ENCODE results near the gene HECA.
"Not testable (repeated sequence)": the region's sequence is repeated elsewhere in the genome, so short reads cannot be mapped to it uniquely, and the experiment has no call there.

The HECA gene

GRCh38 chr6:139133262-139134063 lies 1.4 kb upstream of the HECA start:
- H3K4me3 ChIP-seq (ENCODE audit: low read depth in 1 of 5, low read length in 5 of 5): peak overlapping the region in 2 of 5 donors; percentile 37 to 48
- H3K27me3 ChIP-seq (ENCODE audit: control insufficient read depth in 5 of 5, insufficient read depth in 4 of 5, low read length in 5 of 5): no peaks in the 10 kb centered on the region
- no peaks in the 10 kb centered on the region for H3K36me3 ChIP-seq (ENCODE audit: control insufficient read depth in 5 of 5, insufficient read depth in 5 of 5, low read length in 5 of 5)
- H3K4me1 ChIP-seq (ENCODE audit: control insufficient read depth in 5 of 5, insufficient read depth in 5 of 5, low read length in 5 of 5): peaks cover 3 to 44% (median 32%) of the 10 kb centered on the region in 5 donors
- H3K9me3 ChIP-seq (ENCODE audit: control insufficient read depth in 5 of 5, low read length in 5 of 5): no peaks in the 10 kb centered on the region
- H3K27ac ChIP-seq (ENCODE audit: low read depth, low read length): peak overlapping the region; percentile 60
- no peak overlapping the region for H3K9ac ChIP-seq (ENCODE audit: low read length in 5 of 5)

GRCh38 chr6:139134064-139134395 lies 850 bp upstream of the HECA start:
- peak overlapping the region in 1 of 5 donors; percentile 48 for H3K4me3 ChIP-seq (ENCODE audit: low read depth in 1 of 5, low read length in 5 of 5)

GRCh38 chr6:139135578-139136545 lies 982 bp downstream of the HECA start:
- Histone ChIP-seq H3K4me1 (ENCODE audit: control insufficient read depth in 5 of 5, insufficient read depth in 5 of 5, low read length in 5 of 5) (peaks cover 3 to 50% (median 36%) of the 10 kb centered on the region in 5 donors), H3K9ac (ENCODE audit: low read length in 5 of 5) (peak overlapping the region; percentile 68 to 89 (median 86)), H3K4me3 (ENCODE audit: low read depth in 1 of 5, low read length in 5 of 5) (peak overlapping the region; percentile 80 to 94 (median 86)), H3K9me3 (ENCODE audit: control insufficient read depth in 5 of 5, low read length in 5 of 5) (no peaks in the 10 kb centered on the region), H3K27me3 (ENCODE audit: control insufficient read depth in 5 of 5, insufficient read depth in 4 of 5, low read length in 5 of 5) (no peaks in the 10 kb centered on the region), H3K36me3 (ENCODE audit: control insufficient read depth in 5 of 5, insufficient read depth in 5 of 5, low read length in 5 of 5) (no peaks in the 10 kb centered on the region), H3K27ac (ENCODE audit: low read depth, low read length) (peak overlapping the region; percentile 80)

More at GRCh38 chr6:139134064-139134395, 850 bp upstream of the HECA start:
- H3K9me3 ChIP-seq (ENCODE audit: control insufficient read depth in 5 of 5, low read length in 5 of 5): no peaks in the 10 kb centered on the region
- no peaks in the 10 kb centered on the region for H3K27me3 ChIP-seq (ENCODE audit: control insufficient read depth in 5 of 5, insufficient read depth in 4 of 5, low read length in 5 of 5)
- H3K36me3 ChIP-seq (ENCODE audit: control insufficient read depth in 5 of 5, insufficient read depth in 5 of 5, low read length in 5 of 5): no peaks in the 10 kb centered on the region
- H3K9ac ChIP-seq (ENCODE audit: low read length in 5 of 5): no peak overlapping the region
- H3K27ac ChIP-seq (ENCODE audit: low read depth, low read length): peak overlapping the region; percentile 60
- H3K4me1 ChIP-seq (ENCODE audit: control insufficient read depth in 5 of 5, insufficient read depth in 5 of 5, low read length in 5 of 5): peaks cover 3 to 44% (median 32%) of the 10 kb centered on the region in 5 donors

- Histone ChIP-seq H3K27me3 (ENCODE audit: control insufficient read depth in 5 of 5, insufficient read depth in 4 of 5, low read length in 5 of 5) (no peaks in the 10 kb centered on the region), H3K27ac (ENCODE audit: low read depth, low read length) (no peak overlapping the region), H3K4me3 (ENCODE audit: low read depth in 1 of 5, low read length in 5 of 5) (peak overlapping the region in 1 of 5 donors; percentile 33), H3K36me3 (ENCODE audit: control insufficient read depth in 5 of 5, insufficient read depth in 5 of 5, low read length in 5 of 5) (no peaks in the 10 kb centered on the region), H3K9me3 (ENCODE audit: control insufficient read depth in 5 of 5, low read length in 5 of 5) (no peaks in the 10 kb centered on the region), H3K9ac (ENCODE audit: low read length in 5 of 5) (peak overlapping the region in 1 of 5 donors; percentile 11), H3K4me1 (ENCODE audit: control insufficient read depth in 5 of 5, insufficient read depth in 5 of 5, low read length in 5 of 5) (peaks cover 3 to 44% (median 29%) of the 10 kb centered on the region in 5 donors)
These were observed 2.8 kb downstream of the HECA start for GRCh38 chr6:139137706-139138105.

GRCh38 chr6:139140854-139141253 lies 6.0 kb downstream of the HECA start:
- H3K4me3 ChIP-seq (ENCODE audit: low read depth in 1 of 5, low read length in 5 of 5); H3K9ac ChIP-seq (ENCODE audit: low read length in 5 of 5); H3K27ac ChIP-seq (ENCODE audit: low read depth, low read length); H3K9me3 ChIP-seq (ENCODE audit: control insufficient read depth in 5 of 5, low read length in 5 of 5); H3K27me3 ChIP-seq (ENCODE audit: control insufficient read depth in 5 of 5, insufficient read depth in 4 of 5, low read length in 5 of 5); H3K36me3 ChIP-seq (ENCODE audit: control insufficient read depth in 5 of 5, insufficient read depth in 5 of 5, low read length in 5 of 5): not testable (repeated sequence)
- peaks cover 3 to 44% (median 25%) of the 10 kb centered on the region in 5 donors for H3K4me1 ChIP-seq (ENCODE audit: control insufficient read depth in 5 of 5, insufficient read depth in 5 of 5, low read length in 5 of 5)

- Histone ChIP-seq H3K36me3 (ENCODE audit: control insufficient read depth in 5 of 5, insufficient read depth in 5 of 5, low read length in 5 of 5) (no peaks in the 10 kb centered on the region), H3K27ac (ENCODE audit: low read depth, low read length) (no peak overlapping the region), H3K9ac (ENCODE audit: low read length in 5 of 5) (no peak overlapping the region), H3K27me3 (ENCODE audit: control insufficient read depth in 5 of 5, insufficient read depth in 4 of 5, low read length in 5 of 5) (no peaks in the 10 kb centered on the region), H3K4me3 (ENCODE audit: low read depth in 1 of 5, low read length in 5 of 5) (no peak overlapping the region), H3K9me3 (ENCODE audit: control insufficient read depth in 5 of 5, low read length in 5 of 5) (no peaks in the 10 kb centered on the region), H3K4me1 (ENCODE audit: control insufficient read depth in 5 of 5, insufficient read depth in 5 of 5, low read length in 5 of 5) (peaks cover 2 to 33% (median 14%) of the 10 kb centered on the region in 5 donors)
These were observed 7.4 kb downstream of the HECA start for GRCh38 chr6:139142262-139142661.

GRCh38 chr6:139143111-139143510 lies 8.2 kb downstream of the HECA start:
- H3K27ac ChIP-seq (ENCODE audit: low read depth, low read length): no peak overlapping the region
- H3K36me3 ChIP-seq (ENCODE audit: control insufficient read depth in 5 of 5, insufficient read depth in 5 of 5, low read length in 5 of 5): no peaks in the 10 kb centered on the region
- H3K4me3 ChIP-seq (ENCODE audit: low read depth in 1 of 5, low read length in 5 of 5): no peak overlapping the region
- no peaks in the 10 kb centered on the region for H3K27me3 ChIP-seq (ENCODE audit: control insufficient read depth in 5 of 5, insufficient read depth in 4 of 5, low read length in 5 of 5)
- no peak overlapping the region for H3K9ac ChIP-seq (ENCODE audit: low read length in 5 of 5)
- peaks cover 0 to 33% (median 20%) of the 10 kb centered on the region in 5 donors for H3K4me1 ChIP-seq (ENCODE audit: control insufficient read depth in 5 of 5, insufficient read depth in 5 of 5, low read length in 5 of 5)
- H3K9me3 ChIP-seq (ENCODE audit: control insufficient read depth in 5 of 5, low read length in 5 of 5): no peaks in the 10 kb centered on the region

GRCh38 chr6:139144490-139145085 lies 9.7 kb downstream of the HECA start:
- no peak overlapping the region for H3K9ac ChIP-seq (ENCODE audit: low read length in 5 of 5)
- H3K4me3 ChIP-seq (ENCODE audit: low read depth in 1 of 5, low read length in 5 of 5): no peak overlapping the region
- H3K36me3 ChIP-seq (ENCODE audit: control insufficient read depth in 5 of 5, insufficient read depth in 5 of 5, low read length in 5 of 5): no peaks in the 10 kb centered on the region
- no peak overlapping the region for H3K27ac ChIP-seq (ENCODE audit: low read depth, low read length)
- H3K27me3 ChIP-seq (ENCODE audit: control insufficient read depth in 5 of 5, insufficient read depth in 4 of 5, low read length in 5 of 5): no peaks in the 10 kb centered on the region
- no peaks in the 10 kb centered on the region for H3K9me3 ChIP-seq (ENCODE audit: control insufficient read depth in 5 of 5, low read length in 5 of 5)
- H3K4me1 ChIP-seq (ENCODE audit: control insufficient read depth in 5 of 5, insufficient read depth in 5 of 5, low read length in 5 of 5): peaks cover 2 to 43% (median 28%) of the 10 kb centered on the region in 5 donors

- Histone ChIP-seq H3K4me1 (ENCODE audit: control insufficient read depth in 5 of 5, insufficient read depth in 5 of 5, low read length in 5 of 5) (peaks cover 2 to 44% (median 28%) of the 10 kb centered on the region in 5 donors), H3K9ac (ENCODE audit: low read length in 5 of 5) (no peak overlapping the region), H3K27me3 (ENCODE audit: control insufficient read depth in 5 of 5, insufficient read depth in 4 of 5, low read length in 5 of 5) (no peaks in the 10 kb centered on the region), H3K36me3 (ENCODE audit: control insufficient read depth in 5 of 5, insufficient read depth in 5 of 5, low read length in 5 of 5) (no peaks in the 10 kb centered on the region), H3K4me3 (ENCODE audit: low read depth in 1 of 5, low read length in 5 of 5) (no peak overlapping the region), H3K9me3 (ENCODE audit: control insufficient read depth in 5 of 5, low read length in 5 of 5) (no peaks in the 10 kb centered on the region), H3K27ac (ENCODE audit: low read depth, low read length) (no peak overlapping the region)
These were observed 10.8 kb downstream of the HECA start for GRCh38 chr6:139145661-139146060.
